A673 (cell line): ENCODE data around the gene RBM41. TPM values are rescaled to one million over a fixed set of nuclear protein-coding genes. Genes with fewer than 3 reads are reported as not detected.

Experiments used
- BruUV-seq: library from RNA; stranded (reverse); fragments of 400-500 nt; replicated peaks from 2 replicates; lab custom pipeline; 2021; lab: Mats Ljungman, UMichigan
- CTCF ChIA-PET: fragments of 300-600 bp; sonication (Branson Sonifier 250); formaldehyde crosslinking; loops from one replicate; lab custom pipeline; 2022; ENCODE audit warnings: antibody characterized with exemption; lab: Charles Lee
- POLR2A ChIA-PET: fragments of 300-600 bp; sonication (Branson Sonifier 250); formaldehyde crosslinking; loops from one replicate; lab custom pipeline; 2022; ENCODE audit warnings: antibody characterized with exemption; ENCODE audit not compliant: low non-redundant PET; lab: Charles Lee
- DNase-seq: peaks from one replicate; pipeline ENCODE4 v3.0.0-alpha.2; 2015; ENCODE audit warnings: low spot score
- H3K27ac ChIP-seq: fragments of 200-600 bp; sonication (generic); 2 replicates; pipeline ENCODE4 v1.5.1; 2016; ENCODE audit warnings: mixed run types, low read depth, mild to moderate bottlenecking, mixed read lengths, antibody characterized with exemption, low read length; ENCODE audit not compliant: poor library complexity, severe bottlenecking
- H3K27me3 ChIP-seq: fragments of 200-600 bp; sonication (generic); replicated peaks from 2 replicates; pipeline ENCODE4 v1.6.1; 2017; ENCODE audit warnings: mixed run types, low read depth, mild to moderate bottlenecking, mixed read lengths, antibody characterized with exemption, low read length; ENCODE audit not compliant: insufficient read depth, poor library complexity
- H3K36me3 ChIP-seq: fragments of 200-600 bp; sonication (generic); 2 replicates; pipeline ENCODE4 v1.6.1; 2016; ENCODE audit warnings: mixed run types, mild to moderate bottlenecking, mixed read lengths, antibody characterized with exemption, low read length; ENCODE audit not compliant: insufficient read depth, poor library complexity, severe bottlenecking
- H3K4me1 ChIP-seq: fragments of 200-600 bp; sonication (generic); 2 replicates; pipeline ENCODE4 v1.6.1; 2017; ENCODE audit warnings: mixed run types, mild to moderate bottlenecking, mixed read lengths, antibody characterized with exemption, low read length; ENCODE audit not compliant: insufficient read depth, poor library complexity, severe bottlenecking
- H3K4me3 ChIP-seq: fragments of 200-600 bp; sonication (generic); 2 replicates; pipeline ENCODE4 v1.5.1; 2016; ENCODE audit warnings: low read depth, mixed run types, mild to moderate bottlenecking, mixed read lengths, low read length; ENCODE audit not compliant: poor library complexity, severe bottlenecking
- H3K9me3 ChIP-seq: fragments of 200-600 bp; sonication (generic); 2 replicates; pipeline ENCODE4 v1.6.1; 2016; ENCODE audit warnings: mixed run types, low read depth, mild to moderate bottlenecking, mixed read lengths, antibody characterized with exemption, low read length; ENCODE audit not compliant: poor library complexity, severe bottlenecking
- CTCF ChIP-seq: fragments of 300-800, 200-600 bp; sonication (generic); conservative IDR thresholded peaks from 2 replicates; pipeline ENCODE4 v1.5.1; 2017; ENCODE audit warnings: low read depth, mild to moderate bottlenecking, antibody characterized with exemption, low read length, moderate library complexity, mixed read lengths
- EZH2 ChIP-seq: fragments of 200-600 bp; sonication (generic); IDR thresholded peaks from 2 replicates; pipeline ENCODE4 v1.6.1; 2017; ENCODE audit warnings: borderline replicate concordance, low read depth, mild to moderate bottlenecking, mixed read lengths, antibody characterized with exemption, low read length; ENCODE audit not compliant: poor library complexity, severe bottlenecking
- intact Hi-C: fragments of 100-400 bp; cut with micrococcal nuclease; formaldehyde crosslinking; loops from one replicate; pipeline ENCODE4 v1.10.0; 2022; ENCODE audit not compliant: unreplicated experiment
- total RNA-seq: library from RNA; stranded (reverse); gene quantifications from 2 replicates; pipeline ENCODE4 v1.2.3, GENCODE V29; 2021

RBM41 gene
- total RNA-seq, 1 experiment from 2014 or later = 19.0 TPM

- Histone ChIP-seq H3K36me3 (no peaks in the 10 kb centered on the region), H3K9me3 (no peaks in the 10 kb centered on the region), H3K4me1 (no peaks in the 10 kb centered on the region), H3K27ac (no peak overlapping the region), H3K27me3 (no peaks in the 10 kb centered on the region), H3K4me3 (no peak overlapping the region)
- ChIA-PET CTCF (no interaction called here), POLR2A (no interaction called here)
- no peak for DNase-seq
- intact Hi-C loops = no loop called here
- no peak for TF ChIP-seq EZH2
- TF ChIP-seq CTCF = no peak
- BruUV-seq = no TSS peak
Measured at GRCh38 chrX:107146670-107147069, 28.0 kb upstream of the RBM41 start.

- Histone ChIP-seq H3K36me3 (no peaks in the 10 kb centered on the region), H3K9me3 (no peaks in the 10 kb centered on the region), H3K27me3 (no peaks in the 10 kb centered on the region), H3K4me3 (no peak overlapping the region), H3K27ac (peak overlapping the region; percentile 7), H3K4me1 (no peaks in the 10 kb centered on the region)
- POLR2A ChIA-PET = interaction anchor here (0.7 kb wide), 1 partner anchor 11 kb away, joined by 3 read pairs; no protein-coding TSS in a partner anchor
- BruUV-seq = no TSS peak
- CTCF ChIA-PET = no interaction called here
- TF ChIP-seq EZH2 = no peak
- no peak for TF ChIP-seq CTCF
- DNase-seq = no peak
- intact Hi-C loops = no loop called here
Measured at GRCh38 chrX:107135965-107136307, 17.3 kb upstream of the RBM41 start.

GRCh38 chrX:107135049-107135964 is 16.7 kb upstream of the RBM41 start:
- CTCF ChIA-PET = no interaction called here
- intact Hi-C loops = no loop called here

More at GRCh38 chrX:107135049-107135964, 16.7 kb upstream of the RBM41 start:
- Histone ChIP-seq H3K9me3 (no peaks in the 10 kb centered on the region), H3K36me3 (no peaks in the 10 kb centered on the region), H3K4me1 (no peaks in the 10 kb centered on the region), H3K4me3 (no peak overlapping the region), H3K27me3 (no peaks in the 10 kb centered on the region), H3K27ac (no peak overlapping the region)
- DNase-seq = peak; percentile 45
- BruUV-seq = no TSS peak
- TF ChIP-seq EZH2 = no peak
- TF ChIP-seq CTCF = no peak
- POLR2A ChIA-PET = interaction anchor here (0.7 kb wide), 1 partner anchor 10 kb away, joined by 3 read pairs; no protein-coding TSS in a partner anchor
